Measurements from ENCODE around the gene SRSF7. TPM values are rescaled to one million over a fixed set of nuclear protein-coding genes. Genes with fewer than 3 reads are reported as not detected.

Gene SRSF7
- total and polyA plus RNA-seq, 2 donors (not counting 3 experiments of a cell fraction or from before 2014, with no cell fraction given) = 165 to 202 TPM

- H4K20me1 ChIP-seq (replicated peaks; ENCODE audit: control insufficient read depth, extremely low read depth, insufficient read depth, low read length) = peaks cover 17% of the 10 kb centered on the region
- H3K27ac ChIP-seq (ENCODE audit: insufficient read depth, low read depth, low read length) = no peak overlapping the region
- no peak overlapping the region for H3K4me3 ChIP-seq (replicated peaks in 1 of 3; ENCODE audit: insufficient read depth in 1 of 3, low read depth in 1 of 3, low read length in 3 of 3)
- H2AFZ ChIP-seq (ENCODE audit: low read depth, low read length) = no peak overlapping the region
- H3K4me1 ChIP-seq (ENCODE audit: control insufficient read depth, extremely low read depth, insufficient read depth, low read length) = peaks cover 32% of the 10 kb centered on the region
- POLR2A ChIA-PET = no interaction called here
- no peak overlapping the region for H3K4me2 ChIP-seq (ENCODE audit: insufficient read depth, low read length)
- intact Hi-C loops (cut with micrococcal nuclease) = no loop called here
- H3K9me1 ChIP-seq (replicated peaks; ENCODE audit: control insufficient read depth, extremely low read depth, insufficient read depth, low read length) = no peaks in the 10 kb centered on the region
- H3K9me3 ChIP-seq (replicated peaks; ENCODE audit: control insufficient read depth, insufficient read depth, low read length) = no peaks in the 10 kb centered on the region
- TF ChIP-seq FOS (IDR thresholded peaks at IDR 0.05; ENCODE audit: borderline replicate concordance, insufficient read depth, low read length) (no peak), POLR2AphosphoS5 (IDR thresholded peaks at IDR 0.05; ENCODE audit: insufficient read depth, low read depth, low read length) (no peak), POLR2A (IDR thresholded peaks at IDR 0.05; ENCODE audit: low read depth, low read length) (no peak)
- dilution Hi-C loops (cut with MboI; ENCODE audit: extremely low pct_ligation_motif_present, low sequenced_read_pairs) = no loop called here
- no peak overlapping the region for H3K9ac ChIP-seq (replicated peaks; ENCODE audit: extremely low read depth, insufficient read depth, low read length)
- H3K36me3 ChIP-seq (ENCODE audit: control insufficient read depth in 2 of 2, extremely low read depth in 1 of 2, insufficient read depth in 2 of 2, low read length in 2 of 2) = peaks cover 22 to 45% of the 10 kb centered on the region in 2 experiments
- FAIRE-seq (no peak), DNase-seq (ENCODE audit: low read depth, low spot score) (no peak)
- CTCF ChIA-PET = interaction anchor here (1.1 to 6.6 kb wide), 2 partner anchors 142 to 164 kb away, joined by 3 to 40 read pairs; no protein-coding TSS in a partner anchor
- no TSS peak for BruUV-seq (replicated peaks)
- H3K79me2 ChIP-seq (ENCODE audit: control insufficient read depth, insufficient read depth, low read length) = peaks cover 71% of the 10 kb centered on the region
- no peaks in the 10 kb centered on the region for H3K27me3 ChIP-seq (ENCODE audit: control insufficient read depth in 2 of 2, insufficient read depth in 2 of 2, low read length in 2 of 2)
These were observed 5.9 kb downstream of the SRSF7 start for GRCh38 chr2:38745267-38745666.

- Histone ChIP-seq H3K27me3 (ENCODE audit: control insufficient read depth in 2 of 2, insufficient read depth in 2 of 2, low read length in 2 of 2) (no peaks in the 10 kb centered on the region), H3K79me2 (ENCODE audit: control insufficient read depth, insufficient read depth, low read length) (peaks cover 62% of the 10 kb centered on the region), H3K9ac (replicated peaks; ENCODE audit: extremely low read depth, insufficient read depth, low read length) (no peak overlapping the region), H3K9me3 (replicated peaks; ENCODE audit: control insufficient read depth, insufficient read depth, low read length) (no peaks in the 10 kb centered on the region), H2AFZ (ENCODE audit: low read depth, low read length) (no peak overlapping the region), H3K27ac (ENCODE audit: insufficient read depth, low read depth, low read length) (no peak overlapping the region), H3K4me3 (replicated peaks in 1 of 3; ENCODE audit: insufficient read depth in 1 of 3, low read depth in 1 of 3, low read length in 3 of 3) (no peak overlapping the region), H4K20me1 (replicated peaks; ENCODE audit: control insufficient read depth, extremely low read depth, insufficient read depth, low read length) (peaks cover 13% of the 10 kb centered on the region), H3K4me1 (ENCODE audit: control insufficient read depth, extremely low read depth, insufficient read depth, low read length) (peaks cover 28% of the 10 kb centered on the region), H3K36me3 (ENCODE audit: control insufficient read depth in 2 of 2, extremely low read depth in 1 of 2, insufficient read depth in 2 of 2, low read length in 2 of 2) (peaks cover 22 to 45% of the 10 kb centered on the region in 2 experiments), H3K9me1 (replicated peaks; ENCODE audit: control insufficient read depth, extremely low read depth, insufficient read depth, low read length) (no peaks in the 10 kb centered on the region), H3K4me2 (ENCODE audit: insufficient read depth, low read length) (no peak overlapping the region)
- BruUV-seq (replicated peaks) = no TSS peak
- CTCF ChIA-PET = interaction anchor here (1.1 to 6.6 kb wide), 3 partner anchors 141 to 209 kb away, joined by 3 to 40 read pairs (median 10); no protein-coding TSS in a partner anchor
- intact Hi-C loops (cut with micrococcal nuclease) = loop anchor here (5.0 kb wide), 2 partner anchors 367 to 427 kb away; partner anchors contain the start of gene ATL2
- DNase-seq (ENCODE audit: low read depth, low spot score) (no peak), FAIRE-seq (no peak)
- dilution Hi-C loops (cut with MboI; ENCODE audit: extremely low pct_ligation_motif_present, low sequenced_read_pairs) = no loop called here
- peak; percentile 11 for TF ChIP-seq POLR2A (IDR thresholded peaks at IDR 0.05; ENCODE audit: low read depth, low read length)
- TF ChIP-seq CTCF (IDR thresholded peaks at IDR 0.05; ENCODE audit: extremely low read depth in 1 of 2, insufficient read depth in 1 of 2, low read depth in 1 of 2, low read length in 2 of 2) = no peak
- POLR2A ChIA-PET = interaction anchor here (0.6 to 1.4 kb wide), 2 partner anchors 10 to 36 kb away, joined by 3 to 5 read pairs; no protein-coding TSS in a partner anchor
These were observed 6.8 kb downstream of the SRSF7 start for GRCh38 chr2:38744399-38744780.

Measured in endothelial cell of umbilical vein (primary cell).